Measurements from ENCODE around the gene BCL2L12. TPM values are rescaled to one million over a fixed set of nuclear protein-coding genes. Genes with fewer than 3 reads are reported as not detected.
A peak's percentile ranks its signal among the peaks of the same experiment; 100 is the strongest.

Gene BCL2L12
- total RNA-seq, 1 donor from 2014 or later: 31.5 TPM

Small RNAs within 50 kb of the gene (microRNA-seq; reads per million reads assigned to microRNA genes)
- gene MIR5088: 3.0 reads per million, percentile 6 among the genes with 10 or more reads in this experiment

Other genes starting within 250 kb of the BCL2L12 start
- gene PTH2, start 242.5 kb upstream of the BCL2L12 start, total RNA-seq: not detected in 2 replicates
- not detected in 2 replicates for gene GFY, start 240.5 kb upstream of the BCL2L12 start, total RNA-seq
- 0.12 and 0.16 TPM in 2 replicates for gene SLC17A7, start 224.4 kb upstream of the BCL2L12 start, total RNA-seq
- gene PIH1D1, start 214.1 kb upstream of the BCL2L12 start, total RNA-seq: 61.3 and 76.4 TPM in 2 replicates
- gene ALDH16A1, start 212.7 kb upstream of the BCL2L12 start, total RNA-seq: 13.0 and 19.2 TPM in 2 replicates
- gene FLT3LG, start 191.7 kb upstream of the BCL2L12 start, total RNA-seq: 0.38 TPM in 1 of 2 replicates, not detected in the other
- gene RPL13A, start 178.3 kb upstream of the BCL2L12 start, total RNA-seq: 2,066 and 2,119 TPM in 2 replicates
- 1,263 and 1,399 TPM in 2 replicates for gene RPS11, start 169.5 kb upstream of the BCL2L12 start, total RNA-seq
- 32.2 and 40.6 TPM in 2 replicates for gene FCGRT, start 153.3 kb upstream of the BCL2L12 start, total RNA-seq
- gene RCN3, start 137.9 kb upstream of the BCL2L12 start, total RNA-seq: 20.2 and 27.5 TPM in 2 replicates
- gene NOSIP, start 85.4 kb upstream of the BCL2L12 start, total RNA-seq: 74.6 and 83.8 TPM in 2 replicates
- 0.89 and 1.3 TPM in 2 replicates for gene PRRG2, start 84.6 kb upstream of the BCL2L12 start, total RNA-seq
- gene PRR12, start 74.8 kb upstream of the BCL2L12 start, total RNA-seq: 29.7 and 29.9 TPM in 2 replicates
- gene RRAS, start 25.8 kb upstream of the BCL2L12 start, total RNA-seq: 94.7 and 104 TPM in 2 replicates
- 105 and 107 TPM in 2 replicates for gene SCAF1, start 23.7 kb upstream of the BCL2L12 start, total RNA-seq
- 63.0 and 68.1 TPM in 2 replicates for gene IRF3, start 76 bp upstream of the BCL2L12 start, total RNA-seq
- gene PRMT1, start 11.3 kb downstream of the BCL2L12 start, total RNA-seq: 215 and 235 TPM in 2 replicates
- gene ADM5, start 23.7 kb downstream of the BCL2L12 start, total RNA-seq: 0.65 and 1.6 TPM in 2 replicates
- 33.3 and 33.6 TPM in 2 replicates for gene CPT1C, start 25.2 kb downstream of the BCL2L12 start, total RNA-seq
- gene TSKS, start 97.4 kb downstream of the BCL2L12 start, total RNA-seq: not detected in 2 replicates
- 163 and 168 TPM in 2 replicates for gene AP2A1, start 101.1 kb downstream of the BCL2L12 start, total RNA-seq
- gene FUZ, start 147.4 kb downstream of the BCL2L12 start, total RNA-seq: 8.9 and 9.8 TPM in 2 replicates
- 61.3 and 72.2 TPM in 2 replicates for gene MED25, start 152.4 kb downstream of the BCL2L12 start, total RNA-seq
- gene PTOV1, start 185.2 kb downstream of the BCL2L12 start, total RNA-seq: 162 and 172 TPM in 2 replicates
- 49.1 and 54.8 TPM in 2 replicates for gene PNKP, start 201.6 kb downstream of the BCL2L12 start, total RNA-seq
- gene AKT1S1, start 211.4 kb downstream of the BCL2L12 start, total RNA-seq: 104 and 116 TPM in 2 replicates
- gene TBC1D17, start 211.8 kb downstream of the BCL2L12 start, total RNA-seq: 29.1 and 32.2 TPM in 2 replicates
- 0.27 and 0.50 TPM in 2 replicates for gene IL4I1, start 231.0 kb downstream of the BCL2L12 start, total RNA-seq